Measurements from ENCODE around the gene NPHP1. TPM values are rescaled to one million over a fixed set of nuclear protein-coding genes. Genes with fewer than 3 reads are reported as not detected.
"Not testable (repeated sequence)": the region's sequence is repeated elsewhere in the genome, so short reads cannot be mapped to it uniquely, and the experiment has no call there.

The NPHP1 gene
- total RNA-seq, 2 donors from 2014 or later = 5.2 to 9.7 TPM

DNA sequence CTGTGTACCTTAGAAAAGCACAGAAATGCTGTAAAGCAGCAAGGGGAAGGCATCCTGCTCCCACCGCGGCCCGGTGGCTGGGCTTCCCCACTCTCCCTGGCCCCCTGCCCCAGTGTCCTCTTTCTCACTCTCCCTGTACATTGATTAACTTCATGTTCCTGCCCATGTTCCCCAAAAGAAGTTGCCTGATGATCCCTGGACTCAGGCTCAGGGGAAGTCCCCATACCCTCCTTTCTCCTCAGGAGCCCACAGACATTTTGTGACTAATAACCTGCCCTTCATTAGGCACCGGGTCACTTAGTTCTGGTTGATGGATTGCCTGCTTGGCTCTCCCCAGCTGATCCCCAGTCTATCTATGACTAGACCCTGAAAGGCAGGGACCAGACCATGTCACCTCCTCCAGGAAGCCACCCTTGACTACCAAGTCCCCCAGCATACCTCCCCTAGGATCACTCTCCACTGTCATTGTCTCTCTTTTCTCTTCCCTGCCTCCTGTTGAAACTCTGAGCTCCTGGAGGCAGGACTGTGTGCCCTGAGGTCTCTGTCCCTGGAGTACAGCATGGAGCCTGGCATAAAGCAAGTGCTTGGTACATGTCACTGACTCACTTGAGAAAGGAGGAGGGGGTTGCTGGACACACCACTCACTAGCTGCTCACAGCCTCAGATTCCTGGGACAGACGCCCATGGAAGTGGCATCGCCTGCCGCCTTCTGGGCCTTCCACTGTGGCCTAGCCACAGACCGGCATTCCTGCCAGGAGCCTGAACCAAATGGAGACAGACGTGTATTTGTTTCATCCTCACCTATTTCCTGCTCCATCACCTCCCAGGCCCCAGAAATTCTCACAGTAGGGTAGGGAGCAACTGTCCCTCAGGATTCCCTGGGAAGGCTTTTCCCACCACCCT lies 102.7 kb downstream of the NPHP1 start:
- H3K27me3 ChIP-seq (replicated peaks; ENCODE audit: insufficient read depth) = no peaks in the 10 kb centered on the region
- H3K4me3 ChIP-seq = no peak overlapping the region
- H3K9me3 ChIP-seq = no peaks in the 10 kb centered on the region
- peak overlapping the region; percentile 61 to 77 for H3K27ac ChIP-seq
- WGBS = 54% methylated on average over 9 of the region's 9 CpGs
- TF ChIP-seq, protein P1, sequence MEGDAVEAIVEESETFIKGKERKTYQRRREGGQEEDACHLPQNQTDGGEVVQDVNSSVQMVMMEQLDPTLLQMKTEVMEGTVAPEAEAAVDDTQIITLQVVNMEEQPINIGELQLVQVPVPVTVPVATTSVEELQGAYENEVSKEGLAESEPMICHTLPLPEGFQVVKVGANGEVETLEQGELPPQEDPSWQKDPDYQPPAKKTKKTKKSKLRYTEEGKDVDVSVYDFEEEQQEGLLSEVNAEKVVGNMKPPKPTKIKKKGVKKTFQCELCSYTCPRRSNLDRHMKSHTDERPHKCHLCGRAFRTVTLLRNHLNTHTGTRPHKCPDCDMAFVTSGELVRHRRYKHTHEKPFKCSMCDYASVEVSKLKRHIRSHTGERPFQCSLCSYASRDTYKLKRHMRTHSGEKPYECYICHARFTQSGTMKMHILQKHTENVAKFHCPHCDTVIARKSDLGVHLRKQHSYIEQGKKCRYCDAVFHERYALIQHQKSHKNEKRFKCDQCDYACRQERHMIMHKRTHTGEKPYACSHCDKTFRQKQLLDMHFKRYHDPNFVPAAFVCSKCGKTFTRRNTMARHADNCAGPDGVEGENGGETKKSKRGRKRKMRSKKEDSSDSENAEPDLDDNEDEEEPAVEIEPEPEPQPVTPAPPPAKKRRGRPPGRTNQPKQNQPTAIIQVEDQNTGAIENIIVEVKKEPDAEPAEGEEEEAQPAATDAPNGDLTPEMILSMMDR (IDR thresholded peaks at IDR 0.05) = no peak
- no peak for TF ChIP-seq POLR2AphosphoS5 (IDR thresholded peaks at IDR 0.05)
- TF ChIP-seq POLR2A (IDR thresholded peaks at IDR 0.05) = no peak
- intact Hi-C loops (cut with DNase I) = no loop called here
- peaks cover 16% of the 10 kb centered on the region for H3K4me1 ChIP-seq (replicated peaks)
- no peak for DNase-seq (ENCODE audit: low spot score)
- H3K36me3 ChIP-seq = no peaks in the 10 kb centered on the region

DNA sequence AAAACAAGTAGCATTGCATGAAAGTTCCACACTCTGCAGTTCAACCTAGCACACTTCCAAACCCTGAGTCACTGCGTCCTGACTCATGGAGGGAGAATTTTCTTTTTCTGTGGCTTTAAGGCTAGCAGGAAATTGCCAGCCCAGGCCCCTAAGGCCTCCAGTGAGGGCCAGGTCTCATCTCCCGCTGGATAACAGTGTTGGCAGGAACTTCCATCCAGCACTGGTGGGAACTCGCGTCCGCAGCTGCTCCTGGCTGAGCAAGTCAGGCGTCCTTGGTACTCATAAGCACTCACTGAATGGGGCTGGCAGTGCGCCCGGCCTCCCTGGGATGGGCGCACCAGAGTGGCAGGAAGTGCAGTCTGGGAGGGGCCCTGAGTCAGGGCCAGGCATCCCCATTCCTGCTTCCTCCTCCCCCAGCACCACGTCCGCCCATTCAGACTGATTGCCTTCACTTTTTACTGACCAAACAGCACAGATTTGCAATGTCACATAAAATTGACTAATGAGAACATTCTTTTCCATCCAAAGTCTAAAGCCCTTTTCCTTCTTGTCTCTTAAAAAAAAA lies 103.5 kb downstream of the NPHP1 start:
- intact Hi-C loops (cut with DNase I) = no loop called here
- peaks cover 16% of the 10 kb centered on the region for H3K4me1 ChIP-seq (replicated peaks)
- no peak overlapping the region for H3K4me3 ChIP-seq

DNA sequence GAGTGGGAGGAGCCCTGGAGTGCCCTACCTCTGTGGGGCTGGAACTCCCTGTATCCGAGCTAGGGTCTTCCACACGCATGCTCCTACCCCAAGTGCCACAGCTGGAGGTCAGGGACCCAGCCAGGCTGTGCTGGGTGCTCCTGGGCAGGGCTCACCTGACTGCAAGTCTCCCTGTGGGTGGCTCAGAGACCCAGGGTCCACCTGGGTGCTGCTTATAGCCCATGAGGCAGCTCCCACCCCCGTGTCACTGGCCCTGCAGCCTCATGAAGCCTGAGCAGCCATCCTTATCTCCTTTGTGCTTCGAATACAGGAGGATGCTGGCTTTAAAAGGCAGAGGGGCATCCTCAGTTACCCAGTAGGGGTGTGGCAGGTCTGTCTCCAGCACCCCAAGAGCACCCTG lies 103.9 kb downstream of the NPHP1 start:
- H3K36me3 ChIP-seq; H3K27me3 ChIP-seq (replicated peaks; ENCODE audit: insufficient read depth); H3K4me3 ChIP-seq; H3K9me3 ChIP-seq; intact Hi-C loops (cut with DNase I); DNase-seq (ENCODE audit: low spot score): not testable (repeated sequence)
- H3K4me1 ChIP-seq (replicated peaks) = peaks cover 16% of the 10 kb centered on the region
- 59% methylated on average over 3 of the region's 4 CpGs for WGBS
- H3K27ac ChIP-seq = peak overlapping the region; percentile 61 to 77

More for the DNA sequence above, 103.5 kb downstream of the NPHP1 start:
- TF ChIP-seq, protein P1 (IDR thresholded peaks at IDR 0.05) = no peak
- TF ChIP-seq POLR2AphosphoS5 (IDR thresholded peaks at IDR 0.05) (peak; percentile 90), POLR2A (IDR thresholded peaks at IDR 0.05) (no peak)
- WGBS = 1% methylated on average over 11 of the region's 11 CpGs
- DNase-seq (ENCODE audit: low spot score) = peak; percentile 96
- peak overlapping the region; percentile 61 to 77 for H3K27ac ChIP-seq
- no peaks in the 10 kb centered on the region for H3K36me3 ChIP-seq
- H3K9me3 ChIP-seq = no peaks in the 10 kb centered on the region
- no peaks in the 10 kb centered on the region for H3K27me3 ChIP-seq (replicated peaks; ENCODE audit: insufficient read depth)

DNA sequence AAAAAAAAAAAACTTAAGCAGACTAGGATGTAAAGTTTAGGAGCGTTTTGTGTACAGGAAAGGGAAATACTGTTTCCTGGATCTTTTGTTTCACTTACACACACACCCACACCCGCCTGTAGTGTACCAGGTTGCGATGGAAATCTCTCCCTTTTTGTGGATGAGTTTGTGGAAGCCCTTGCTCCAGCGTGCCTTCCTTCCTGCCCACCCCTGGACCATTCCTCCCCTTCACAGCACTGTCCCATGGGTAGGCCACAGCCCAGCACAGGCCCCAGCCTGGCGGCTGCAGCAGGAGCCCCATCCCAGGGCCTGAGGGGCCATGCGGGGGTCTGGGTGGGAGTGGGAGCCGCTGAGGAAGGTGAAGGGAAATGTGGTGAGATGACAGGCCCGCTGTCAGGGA lies 104.3 kb downstream of the NPHP1 start:
- Histone ChIP-seq H3K27ac (peak overlapping the region; percentile 61 to 77), H3K4me1 (replicated peaks) (peaks cover 16% of the 10 kb centered on the region), H3K4me3 (no peak overlapping the region), H3K9me3 (no peaks in the 10 kb centered on the region), H3K36me3 (no peaks in the 10 kb centered on the region), H3K27me3 (replicated peaks; ENCODE audit: insufficient read depth) (no peaks in the 10 kb centered on the region)
- intact Hi-C loops (cut with DNase I) = no loop called here
- no peak for DNase-seq (ENCODE audit: low spot score)
- 75% methylated on average over 8 of the region's 8 CpGs for whole genome bisulfite sequencing
- TF ChIP-seq, protein P1 (IDR thresholded peaks at IDR 0.05) = no peak
- TF ChIP-seq POLR2A (IDR thresholded peaks at IDR 0.05) (no peak), POLR2AphosphoS5 (IDR thresholded peaks at IDR 0.05) (no peak)

DNA sequence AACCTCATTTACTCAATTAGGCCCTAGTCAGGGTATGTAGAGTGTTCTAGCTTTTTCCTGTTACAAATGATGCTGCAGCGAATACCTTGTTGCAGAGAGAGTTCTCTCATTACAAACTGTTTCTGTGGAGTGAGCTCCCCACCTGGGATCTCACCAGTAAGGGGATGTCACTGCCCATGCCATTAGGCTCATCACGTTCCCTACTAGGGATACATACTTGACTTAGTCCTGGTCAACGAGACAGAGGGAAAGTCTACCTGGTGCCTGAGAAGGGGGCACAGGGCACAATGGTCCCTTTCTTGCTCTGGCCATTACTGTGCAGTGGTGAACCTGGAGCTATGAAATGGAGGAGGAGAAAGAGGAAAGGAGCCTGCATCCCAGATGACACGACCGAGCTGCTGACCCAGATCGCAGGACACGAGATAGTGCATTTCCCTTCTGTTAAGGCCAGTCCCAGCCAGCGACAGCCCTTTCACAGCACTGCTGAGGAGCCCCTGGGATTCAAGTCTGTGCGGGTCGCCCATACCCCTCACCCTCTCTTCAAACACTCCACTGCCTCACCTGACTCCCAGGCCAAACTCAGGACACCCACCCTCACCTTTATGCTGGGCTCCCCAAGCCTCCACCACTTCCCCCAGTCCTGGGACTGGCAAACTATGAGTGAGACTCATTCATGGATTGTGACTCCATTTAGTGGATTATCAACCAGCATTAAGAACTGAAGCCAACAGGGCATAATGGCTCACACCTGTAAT lies 105.2 kb downstream of the NPHP1 start:
- DNase-seq (ENCODE audit: low spot score) = no peak
- Histone ChIP-seq H3K36me3 (no peaks in the 10 kb centered on the region), H3K4me3 (no peak overlapping the region), H3K9me3 (no peaks in the 10 kb centered on the region), H3K27me3 (replicated peaks; ENCODE audit: insufficient read depth) (no peaks in the 10 kb centered on the region), H3K4me1 (replicated peaks) (peaks cover 16% of the 10 kb centered on the region), H3K27ac (no peak overlapping the region)
- 84% methylated on average over 10 of the region's 10 CpGs for WGBS
- no peak for TF ChIP-seq POLR2AphosphoS5 (IDR thresholded peaks at IDR 0.05)
- no peak for TF ChIP-seq POLR2A (IDR thresholded peaks at IDR 0.05)
- TF ChIP-seq, protein P1 (IDR thresholded peaks at IDR 0.05) = no peak
- intact Hi-C loops (cut with DNase I) = no loop called here

Measured in prostate gland (tissue), 2 donors.